CD14-positive monocyte (primary cell): ENCODE results near the gene LENEP. TPM values are rescaled to one million over a fixed set of nuclear protein-coding genes. Genes with fewer than 3 reads are reported as not detected.

Experiments used
- DNase-seq, 3 donors: peaks; one replicate each; pipeline ENCODE4 v3.0.0-alpha.2; 2011 to 2022
- H2AFZ ChIP-seq: 2 replicates; pipeline ENCODE4 v1.6.0; 2012; ENCODE audit warnings: mild to moderate bottlenecking, low read depth, low read length, inconsistent platforms; ENCODE audit not compliant: insufficient read depth, poor library complexity, severe bottlenecking
- H3K27ac ChIP-seq, 2 donors: 1 replicate in 1 of 2; 2 replicates in 1 of 2; pipeline ENCODE4 v1.5.1; 2012 to 2013; ENCODE audit warnings: low read length in 2 of 2, control low read depth in 1 of 2, inconsistent platforms in 1 of 2, low read depth in 1 of 2, mild to moderate bottlenecking in 1 of 2
- H3K27me3 ChIP-seq, 2 donors: one replicate each; pipeline versions ENCODE4 v1.6.0 to v1.6.1; 2011 to 2013; ENCODE audit warnings: low read length in 2 of 2; ENCODE audit not compliant: control insufficient read depth in 2 of 2, insufficient read depth in 2 of 2
- H3K36me3 ChIP-seq, 2 donors: replicated peaks in 1 of 2; 1 replicate in 1 of 2; 2 replicates in 1 of 2; pipeline versions ENCODE4 v1.5.1 to v1.6.1; 2012 to 2013; ENCODE audit warnings: low read length in 2 of 2, control low read depth in 1 of 2, inconsistent platforms in 1 of 2, mild to moderate bottlenecking in 1 of 2; ENCODE audit not compliant: insufficient read depth in 2 of 2, control insufficient read depth in 1 of 2
- H3K4me1 ChIP-seq, 2 donors: 1 replicate in 1 of 2; 2 replicates in 1 of 2; pipeline versions ENCODE4 v1.5.1 to v1.6.1; 2012 to 2013; ENCODE audit warnings: low read length in 2 of 2, control low read depth in 1 of 2, inconsistent platforms in 1 of 2, mild to moderate bottlenecking in 1 of 2, moderate library complexity in 1 of 2; ENCODE audit not compliant: insufficient read depth in 2 of 2, control insufficient read depth in 1 of 2
- H3K4me2 ChIP-seq: replicated peaks from 2 replicates; pipeline ENCODE3; 2012; ENCODE audit warnings: low read length, moderate library complexity, mild to moderate bottlenecking; ENCODE audit not compliant: poor library complexity, severe bottlenecking; ENCODE audit errors: extremely low read depth
- H3K4me3 ChIP-seq, 3 experiments: fragments of 200-600 bp in 1 of 3; sonication (generic) in 1 of 3; replicated peaks in 1 of 3; 1 replicate in 2 of 3; 2 replicates in 1 of 3; pipeline ENCODE4 v1.5.1; 2011 to 2013; ENCODE audit warnings: low read length in 3 of 3, mild to moderate bottlenecking in 3 of 3, control low read depth in 2 of 3, low read depth in 2 of 3, inconsistent platforms in 1 of 3, moderate library complexity in 1 of 3
- H3K79me2 ChIP-seq: 2 replicates; pipeline ENCODE4 v1.6.0; 2012; ENCODE audit warnings: mild to moderate bottlenecking, control low read depth, inconsistent platforms, low read length, moderate library complexity; ENCODE audit not compliant: insufficient read depth
- H3K9ac ChIP-seq: 2 replicates; pipeline ENCODE4 v1.6.0; 2017; ENCODE audit warnings: low read length, mild to moderate bottlenecking; ENCODE audit not compliant: insufficient read depth, poor library complexity, severe bottlenecking
- H3K9me3 ChIP-seq, 2 donors: replicated peaks in 1 of 2; 1 replicate in 1 of 2; 2 replicates in 1 of 2; pipeline versions ENCODE4 v1.5.1 to v1.6.1; 2012 to 2013; ENCODE audit warnings: low read length in 2 of 2, control low read depth in 1 of 2; ENCODE audit not compliant: control insufficient read depth in 1 of 2, insufficient read depth in 1 of 2
- H4K20me1 ChIP-seq: 2 replicates; pipeline ENCODE4 v1.6.0; 2012; ENCODE audit warnings: mild to moderate bottlenecking, low read length, control low read depth, moderate library complexity; ENCODE audit not compliant: insufficient read depth
- H3K27ac Mint-ChIP-seq, 7 donors: one replicate each; pipeline ENCODE4 v1.8.0; 2020; ENCODE audit warnings: mild to moderate bottlenecking in 7 of 7, mixed read lengths in 7 of 7, moderate library complexity in 6 of 7, inconsistent platforms in 2 of 7
- H3K27me3 Mint-ChIP-seq, 3 donors: one replicate each; pipeline ENCODE4 v1.8.0; 2021 to 2022; ENCODE audit warnings: low read depth in 3 of 3, mild to moderate bottlenecking in 3 of 3, mixed read lengths in 3 of 3, moderate library complexity in 3 of 3, inconsistent platforms in 1 of 3
- H3K36me3 Mint-ChIP-seq, 2 donors: one replicate each; pipeline ENCODE4 v1.8.0; 2020; ENCODE audit warnings: mixed read lengths in 2 of 2, inconsistent platforms in 1 of 2, mild to moderate bottlenecking in 1 of 2
- H3K4me1 Mint-ChIP-seq: one replicate; pipeline ENCODE4 v1.8.0; 2020; ENCODE audit warnings: mild to moderate bottlenecking, mixed read lengths
- H3K4me3 Mint-ChIP-seq, 2 donors: one replicate each; pipeline ENCODE4 v1.8.0; 2020; ENCODE audit warnings: mild to moderate bottlenecking in 2 of 2, mixed read lengths in 2 of 2, moderate library complexity in 1 of 2
- H3K9me3 Mint-ChIP-seq, 7 donors: one replicate each; pipeline ENCODE4 v1.8.0; 2020 to 2022; ENCODE audit warnings: mixed read lengths in 7 of 7, mild to moderate bottlenecking in 6 of 7, moderate library complexity in 6 of 7, inconsistent platforms in 2 of 7
- WGBS: methylation state at CpG from one replicate; pipeline ENCODE4 v1.1.5; 2013; ENCODE audit warnings: missing lambda C conversion rate; ENCODE audit not compliant: insufficient coverage; 5-methylcytosine and 5-hydroxymethylcytosine counted together
- intact Hi-C, 2 donors: fragments of 100-400 bp; cut with micrococcal nuclease; formaldehyde crosslinking; loops; one replicate each; pipeline versions ENCODE4 v1.15.0 to v1.15.1; 2023
- polyA plus RNA-seq, 3 donors: library from polyadenylated mRNA; depleted of rRNA in 1 of 3; unstranded in 2 of 3; stranded (reverse) in 1 of 3; fragments of 300-500 nt in 2 of 3; fragments of >200 nt in 1 of 3; fragmentation: Illumina TruSeq in 2 of 3; gene quantifications; 1 replicate in 2 of 3; 2 replicates in 1 of 3; pipeline ENCODE4 v1.2.3, GENCODE V29; 2012 to 2021
- TF ChIP-seq, protein P1 (sequence below): fragments of 200-600 bp; IDR thresholded peaks from one replicate; pipeline ENCODE4 v1.8.0; 2022; ENCODE audit warnings: antibody characterized with exemption, mild to moderate bottlenecking

Gene LENEP
- polyA plus RNA-seq, 3 donors: not detected

DNA sequence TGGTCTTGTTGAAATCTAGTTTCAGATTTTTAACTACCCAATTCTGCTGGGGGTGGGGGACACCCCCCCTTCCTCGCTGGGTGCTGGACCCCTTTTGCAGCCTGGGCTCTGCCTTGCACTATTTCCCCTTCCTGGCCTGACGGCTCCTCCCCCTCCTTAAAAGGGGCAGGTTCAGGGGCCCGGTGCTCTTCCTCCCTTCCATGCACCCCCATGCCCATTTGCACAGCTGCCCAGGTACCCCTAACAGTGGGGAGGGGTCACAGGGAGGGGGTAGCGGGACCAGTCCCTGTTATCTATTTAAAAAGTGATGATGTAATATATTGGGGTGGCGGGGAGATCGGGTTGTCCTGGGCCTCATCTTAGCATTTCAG, 24.5 kb downstream of the LENEP start:
- WGBS: no CpG with 5 or more reads among the region's 6 CpGs
- Mint-ChIP-seq H3K4me1 (peaks cover 67% of the 10 kb centered on the region), H3K27me3 (peaks cover 0 to 5% (median 2%) of the 10 kb centered on the region in 3 donors), H3K9me3 (peaks cover 0 to 2% (median 0%) of the 10 kb centered on the region in 7 donors), H3K36me3 (peaks cover 41 to 60% of the 10 kb centered on the region in 2 donors), H3K4me3 (peak overlapping the region; percentile 35 to 61), H3K27ac (peak overlapping the region in 6 of 7 donors; percentile 15 to 87 (median 58))
- H3K4me3 ChIP-seq: peak overlapping the region in 1 of 3 experiments; percentile 68
- H3K36me3 ChIP-seq: peaks cover 46 to 48% of the 10 kb centered on the region in 2 donors
- TF ChIP-seq, protein P1, sequence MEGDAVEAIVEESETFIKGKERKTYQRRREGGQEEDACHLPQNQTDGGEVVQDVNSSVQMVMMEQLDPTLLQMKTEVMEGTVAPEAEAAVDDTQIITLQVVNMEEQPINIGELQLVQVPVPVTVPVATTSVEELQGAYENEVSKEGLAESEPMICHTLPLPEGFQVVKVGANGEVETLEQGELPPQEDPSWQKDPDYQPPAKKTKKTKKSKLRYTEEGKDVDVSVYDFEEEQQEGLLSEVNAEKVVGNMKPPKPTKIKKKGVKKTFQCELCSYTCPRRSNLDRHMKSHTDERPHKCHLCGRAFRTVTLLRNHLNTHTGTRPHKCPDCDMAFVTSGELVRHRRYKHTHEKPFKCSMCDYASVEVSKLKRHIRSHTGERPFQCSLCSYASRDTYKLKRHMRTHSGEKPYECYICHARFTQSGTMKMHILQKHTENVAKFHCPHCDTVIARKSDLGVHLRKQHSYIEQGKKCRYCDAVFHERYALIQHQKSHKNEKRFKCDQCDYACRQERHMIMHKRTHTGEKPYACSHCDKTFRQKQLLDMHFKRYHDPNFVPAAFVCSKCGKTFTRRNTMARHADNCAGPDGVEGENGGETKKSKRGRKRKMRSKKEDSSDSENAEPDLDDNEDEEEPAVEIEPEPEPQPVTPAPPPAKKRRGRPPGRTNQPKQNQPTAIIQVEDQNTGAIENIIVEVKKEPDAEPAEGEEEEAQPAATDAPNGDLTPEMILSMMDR: no peak
- peaks cover 59 to 66% of the 10 kb centered on the region in 2 donors for H3K4me1 ChIP-seq
- H3K9me3 ChIP-seq: no peaks in the 10 kb centered on the region
- peaks cover 49% of the 10 kb centered on the region for H3K79me2 ChIP-seq
- intact Hi-C loops: loop anchor here (2.0 to 5.0 kb wide), 4 partner anchors 15 to 56 kb away; partner anchors contain the start of genes FLAD1 (in 1 of the 2), PYGO2 (in 1 of the 2) and ZBTB7B (in 1 of the 2)
- no peaks in the 10 kb centered on the region for H3K27me3 ChIP-seq
- DNase-seq: no peak
- H2AFZ ChIP-seq: no peak overlapping the region
- H3K9ac ChIP-seq: no peak overlapping the region
- H4K20me1 ChIP-seq: peaks cover 90% of the 10 kb centered on the region
- peak overlapping the region in 1 of 2 donors; percentile 27 for H3K27ac ChIP-seq
- peak overlapping the region; percentile 78 for H3K4me2 ChIP-seq

DNA sequence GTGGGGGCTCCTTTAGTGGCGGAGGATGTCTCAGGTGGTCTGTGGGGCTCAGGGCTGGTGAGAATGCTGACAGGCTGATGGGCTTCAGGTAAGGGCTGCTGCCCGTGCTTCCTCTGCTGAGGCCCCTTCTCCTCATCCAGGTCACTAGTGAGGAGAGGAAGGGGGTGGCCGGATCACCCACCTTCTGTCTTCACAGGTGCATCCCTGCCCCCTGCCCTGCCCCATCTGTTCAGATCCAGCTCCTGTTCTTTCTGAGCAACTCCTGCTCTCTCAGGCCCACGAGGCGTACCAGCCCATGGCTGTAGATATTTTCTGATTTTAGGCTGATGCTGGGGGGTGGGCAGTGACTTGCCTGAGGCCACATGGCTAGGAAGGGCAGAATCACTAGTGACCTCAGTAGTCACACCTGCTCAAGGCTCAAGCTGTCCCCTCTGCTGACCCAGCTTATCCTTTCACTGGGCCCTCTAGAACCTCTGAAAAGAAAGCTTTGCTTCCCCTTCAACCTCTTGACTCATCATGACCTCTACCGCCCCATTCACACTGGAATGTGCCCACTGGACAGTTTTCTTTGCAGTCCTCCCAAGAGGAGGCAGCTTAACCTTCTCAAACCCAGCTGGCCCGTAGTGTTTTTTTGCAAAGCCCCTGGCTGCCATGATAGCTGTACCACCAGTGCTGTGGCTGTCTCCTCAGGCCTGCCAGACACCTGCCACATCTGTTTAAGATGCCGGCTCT, 25.4 kb downstream of the LENEP start:
- intact Hi-C loops: loop anchor here in 1 of 2 donors (5.0 kb wide), 2 partner anchors 36 to 56 kb away; partner anchors contain the start of genes FLAD1 and PYGO2
- H3K27ac ChIP-seq: no peak overlapping the region
- WGBS: 90% methylated on average over 3 of the region's 8 CpGs
- H3K27me3 Mint-ChIP-seq: peaks cover 0 to 5% (median 3%) of the 10 kb centered on the region in 3 donors
- H4K20me1 ChIP-seq: peaks cover 81% of the 10 kb centered on the region
- peaks cover 44 to 45% of the 10 kb centered on the region in 2 donors for H3K36me3 ChIP-seq
- no peak overlapping the region for H3K4me3 ChIP-seq
- H3K27me3 ChIP-seq: no peaks in the 10 kb centered on the region
- no peaks in the 10 kb centered on the region for H3K9me3 ChIP-seq
- no peak overlapping the region for H3K9ac ChIP-seq
- peaks cover 40% of the 10 kb centered on the region for H3K79me2 ChIP-seq
- no peak overlapping the region for H3K4me3 Mint-ChIP-seq
- peaks cover 0 to 2% (median 0%) of the 10 kb centered on the region in 7 donors for H3K9me3 Mint-ChIP-seq
- peak overlapping the region in 3 of 7 donors; percentile 14 to 61 (median 55) for H3K27ac Mint-ChIP-seq
- H3K4me2 ChIP-seq: no peak overlapping the region
- peaks cover 51 to 60% of the 10 kb centered on the region in 2 donors for H3K4me1 ChIP-seq
- TF ChIP-seq, protein P1: no peak
- peaks cover 37 to 53% of the 10 kb centered on the region in 2 donors for H3K36me3 Mint-ChIP-seq
- H3K4me1 Mint-ChIP-seq: peaks cover 64% of the 10 kb centered on the region
- no peak for DNase-seq
- H2AFZ ChIP-seq: no peak overlapping the region
